GM19238 (cell line): ENCODE data around the gene EOMES.
A peak's percentile ranks its signal among the peaks of the same experiment; 100 is the strongest.

Source experiments
- DNase-seq: peaks from one replicate; pipeline ENCODE4 v3.0.0; 2011; ENCODE audit warnings: low spot score; ENCODE audit not compliant: insufficient read length

EOMES gene

DNA sequence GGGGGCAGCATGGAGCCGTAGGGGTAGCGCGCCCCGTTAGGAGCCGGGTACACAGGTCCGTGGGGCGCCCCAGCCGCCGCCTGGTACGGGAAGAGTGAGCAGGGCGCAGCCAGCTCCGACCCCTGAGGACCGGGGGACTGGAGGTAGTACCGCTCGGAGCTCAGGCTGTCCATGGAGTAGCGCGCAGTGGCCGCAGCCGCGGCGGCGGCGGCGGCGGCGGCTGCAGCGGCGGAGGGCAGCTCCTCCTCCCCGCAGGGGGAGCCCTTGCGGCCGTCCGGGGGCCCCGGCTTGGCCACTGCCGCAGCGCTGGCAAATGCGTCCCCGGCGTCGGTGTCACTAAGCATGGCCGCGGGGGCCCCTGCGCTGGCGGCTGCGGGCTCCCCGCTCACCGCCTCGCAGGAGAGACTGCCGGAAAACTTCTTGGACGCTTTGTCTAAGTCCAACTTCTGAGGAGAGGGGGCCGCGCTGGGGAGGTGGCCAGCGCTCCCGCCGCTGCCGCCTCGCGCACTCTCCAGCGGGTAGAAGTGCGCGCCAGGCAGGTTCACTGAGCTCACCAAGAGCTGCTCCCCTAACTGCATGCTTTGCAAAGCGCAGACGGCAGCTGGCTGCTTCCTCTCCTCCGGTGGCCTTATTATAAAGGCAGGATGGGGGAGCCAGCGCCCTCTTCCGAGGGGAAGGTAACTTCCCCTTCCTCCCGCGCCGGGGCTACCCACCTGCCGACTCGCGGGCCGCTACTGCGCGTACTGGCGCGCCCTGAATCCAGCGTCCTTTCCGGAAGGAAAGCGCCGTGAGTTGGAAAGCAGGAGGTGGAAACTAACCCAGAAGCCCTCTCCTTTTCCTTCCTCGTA lies at the start of gene EOMES:
EOMES (minus strand) TSS at position 607 of the 848 bp plus-strand sequence; CDS start at position 578, 29 bp downstream.
- DNase-seq = no peak

DNA sequence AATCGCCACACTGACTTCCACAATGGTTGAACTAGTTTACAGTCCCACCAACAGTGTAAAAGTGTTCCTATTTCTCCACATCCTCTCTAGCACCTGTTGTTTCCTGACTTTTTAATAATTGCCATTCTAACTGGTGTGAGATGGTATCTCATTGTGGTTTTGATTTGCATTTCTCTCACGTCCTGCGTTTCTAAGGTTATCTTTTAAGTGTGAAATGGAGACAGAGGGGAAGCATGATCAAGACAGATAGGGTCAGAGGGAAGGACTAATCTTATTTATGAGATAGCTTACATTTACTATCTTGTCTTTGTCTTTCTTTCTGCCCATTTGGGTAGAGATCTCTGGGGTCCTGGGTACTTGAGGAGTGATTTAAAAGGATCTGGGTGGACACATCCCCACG lies 48.3 kb upstream of the EOMES start:
- peak; percentile 0 for DNase-seq

DNA sequence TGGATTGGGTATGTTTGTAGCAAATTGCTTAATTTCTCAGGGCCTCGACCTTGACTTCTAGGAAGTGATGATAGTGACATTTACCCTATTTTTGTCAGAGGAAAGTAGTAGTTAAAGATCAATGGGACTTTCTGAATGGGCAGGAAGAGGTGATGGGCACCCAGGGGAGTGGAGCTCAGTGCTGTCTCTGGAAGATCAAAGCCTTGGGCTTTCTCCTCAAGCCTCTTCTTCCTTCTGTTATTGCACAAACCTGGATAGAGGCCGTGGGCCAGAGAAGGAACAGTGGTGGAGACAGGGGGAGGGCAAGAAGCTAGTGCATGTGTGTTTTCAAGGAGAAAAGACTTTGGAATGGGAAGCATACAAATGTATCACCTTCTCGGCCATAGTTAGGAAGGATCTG lies 44.9 kb upstream of the EOMES start:
- DNase-seq = no peak

DNA sequence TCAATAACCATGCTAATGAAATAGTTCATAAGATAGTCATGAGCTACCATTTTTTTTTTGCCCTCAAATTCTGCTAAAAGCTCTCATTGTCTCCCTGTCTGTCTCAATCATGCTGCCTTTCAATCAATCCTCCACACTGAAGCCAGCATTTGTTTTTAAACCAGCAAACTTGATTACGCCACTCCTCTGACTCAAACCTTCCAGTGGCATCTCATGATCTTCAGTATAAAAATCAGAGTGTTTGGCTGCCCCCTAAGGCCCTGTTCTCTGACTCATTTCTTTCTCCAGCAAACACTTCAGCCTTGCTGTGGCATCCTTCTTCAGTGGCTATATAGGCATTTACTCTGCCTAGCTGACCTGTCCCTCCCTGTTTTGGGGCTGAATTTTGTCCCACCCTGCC lies 36.0 kb upstream of the EOMES start:
- no peak for DNase-seq

DNA sequence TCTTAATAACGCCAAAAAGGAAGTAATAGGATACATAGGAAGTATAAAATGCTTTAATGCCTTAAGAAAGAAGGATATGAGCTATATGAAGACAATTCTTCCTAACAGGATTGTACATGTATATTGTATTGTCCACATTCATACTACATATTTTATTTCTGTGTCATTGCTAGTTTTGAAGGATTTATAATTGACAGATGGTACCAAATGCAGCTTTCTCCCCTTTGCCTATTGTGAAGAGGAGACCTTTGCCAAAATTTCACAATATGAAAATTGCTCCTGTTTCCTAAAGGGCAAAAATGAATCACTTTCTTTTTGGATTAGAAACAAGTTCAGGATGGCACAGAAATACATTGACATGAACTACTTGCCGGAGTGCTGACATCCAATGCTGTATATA lies 34.8 kb upstream of the EOMES start:
- DNase-seq = no peak

DNA sequence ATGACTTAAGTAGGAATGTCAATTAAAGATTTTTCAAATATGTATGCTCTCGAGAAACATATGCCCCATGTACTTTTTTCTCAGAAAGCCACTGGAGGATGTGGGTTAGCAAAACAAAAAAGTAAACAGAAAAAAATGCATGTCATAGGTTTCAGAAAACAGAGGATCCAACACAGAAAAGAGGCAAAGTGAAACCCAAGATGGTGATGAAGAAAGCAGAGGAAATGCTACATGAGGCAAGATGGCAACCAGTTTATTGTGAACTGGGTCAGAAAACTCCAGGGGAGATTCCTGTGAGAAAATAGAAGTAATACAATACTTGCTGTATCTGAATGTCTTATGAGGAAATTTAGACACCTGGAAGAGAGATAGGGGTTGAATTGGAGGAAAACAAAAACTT lies 30.8 kb upstream of the EOMES start:
- no peak for DNase-seq

DNA sequence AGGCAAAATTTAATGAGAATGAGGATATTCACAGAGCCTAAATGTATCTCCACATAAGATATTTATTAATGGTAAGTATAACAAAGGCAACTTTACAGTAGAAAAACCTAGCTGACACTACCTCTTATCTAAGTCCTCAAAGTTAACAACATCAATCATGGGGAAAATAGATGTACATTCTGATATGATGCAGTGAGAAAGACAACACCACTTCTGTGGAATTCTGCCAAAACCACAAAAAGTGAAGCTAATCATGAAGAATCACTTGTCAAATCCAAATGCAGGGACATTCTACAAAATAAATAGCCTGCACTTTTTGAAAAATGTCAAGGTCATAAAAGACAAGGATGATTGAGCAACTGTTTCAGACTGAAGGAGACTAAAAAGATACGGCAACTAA lies 27.5 kb upstream of the EOMES start:
- DNase-seq = no peak

DNA sequence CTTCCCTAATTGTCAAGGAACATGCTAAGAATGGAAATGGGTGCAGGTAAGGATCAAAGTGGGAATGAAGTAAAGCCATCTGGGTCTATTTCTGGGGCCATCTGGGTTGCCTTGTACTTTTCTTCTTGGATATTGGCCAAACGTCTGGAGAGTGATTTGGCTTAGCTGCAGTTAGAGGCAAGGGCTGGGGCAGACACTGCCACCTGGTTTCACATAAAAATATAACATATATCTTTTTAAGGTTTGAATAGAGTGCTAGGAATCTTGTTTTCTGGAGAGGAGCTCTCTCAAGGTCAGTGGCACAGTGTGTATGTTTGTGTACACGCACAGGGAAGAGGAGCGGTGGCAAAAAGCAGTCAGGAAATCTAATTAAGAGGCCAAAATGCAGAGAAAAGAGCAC lies 24.7 kb upstream of the EOMES start:
- no peak for DNase-seq

DNA sequence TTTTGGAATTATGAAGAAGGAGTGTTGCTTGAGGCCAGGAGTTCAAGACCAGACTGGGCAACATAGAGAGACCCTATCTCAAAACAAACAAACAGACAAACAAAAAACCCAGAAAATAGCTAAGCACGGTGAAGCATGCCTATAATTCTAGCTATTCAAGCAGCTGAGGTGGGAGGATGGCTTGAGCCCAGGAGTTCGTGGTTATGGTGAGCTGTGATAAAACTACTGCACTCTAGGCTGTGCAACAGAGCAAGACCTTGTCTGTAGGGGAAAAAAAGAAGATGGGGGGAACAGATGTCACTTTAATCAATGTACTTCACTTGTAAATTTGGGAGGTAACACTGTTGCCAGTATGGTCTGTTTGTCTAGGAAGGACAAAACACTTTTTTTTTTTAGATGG lies 18.7 kb upstream of the EOMES start:
- no peak for DNase-seq

DNA sequence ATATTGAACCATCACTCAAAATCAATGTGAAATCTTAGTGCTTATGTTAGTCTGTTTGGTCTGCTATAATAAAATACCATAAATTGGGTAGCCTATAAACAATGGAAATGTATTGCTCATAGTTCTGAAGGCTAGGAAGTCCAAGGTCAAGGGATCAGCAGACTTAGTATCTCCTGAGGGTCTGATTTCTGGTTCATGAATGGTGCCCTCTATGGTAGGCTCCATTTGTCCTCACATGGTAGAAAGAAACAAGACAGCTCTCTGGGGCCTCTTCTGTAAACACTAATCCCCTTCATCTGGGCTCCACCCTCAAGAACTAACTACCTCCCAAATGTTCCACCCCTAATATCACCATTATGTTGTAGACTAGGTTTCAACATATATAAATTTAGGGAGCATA lies 15.0 kb upstream of the EOMES start:
- DNase-seq = no peak

DNA sequence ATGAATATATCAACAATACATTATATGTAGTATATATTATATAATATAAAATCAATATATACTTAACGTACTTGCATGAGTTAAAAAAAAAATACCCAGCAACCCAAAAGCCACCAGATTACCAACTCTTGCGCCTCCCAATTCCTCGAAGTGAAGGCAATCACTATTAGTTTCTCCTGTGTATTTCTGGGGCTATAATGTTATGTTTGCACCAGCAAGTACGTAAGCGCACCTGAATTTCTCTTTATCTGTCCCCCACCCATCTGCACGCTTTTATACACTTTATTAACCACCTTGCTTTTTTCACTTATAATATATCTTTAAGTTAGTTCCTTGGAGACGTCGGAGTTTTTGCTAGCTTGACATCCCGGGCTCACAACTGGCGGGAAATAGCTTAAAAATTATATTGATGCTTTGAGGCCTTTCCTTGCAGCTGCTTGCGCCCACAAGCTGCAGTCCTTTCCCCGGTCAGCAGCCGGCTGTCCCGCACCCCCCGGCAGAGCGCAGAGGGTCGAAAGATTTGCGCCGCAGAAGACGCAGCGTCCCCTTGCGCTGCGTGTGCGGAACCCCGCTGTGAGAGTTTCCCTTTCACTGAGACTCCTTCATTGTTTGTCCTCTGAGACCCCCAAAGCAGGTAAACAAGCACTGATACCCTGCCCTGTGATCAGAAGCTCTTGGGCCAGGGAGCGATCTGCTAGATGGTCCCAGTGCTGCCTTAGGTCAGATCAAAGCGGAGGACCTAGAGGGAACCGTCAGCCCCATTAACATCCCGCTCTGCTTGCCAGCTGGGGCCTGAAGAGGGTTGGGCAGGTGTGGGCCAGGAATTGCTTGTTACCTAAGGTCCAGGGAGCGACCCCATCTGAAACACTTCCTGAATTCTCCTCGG lies 8.9 kb upstream of the EOMES start:
- no peak for DNase-seq

DNA sequence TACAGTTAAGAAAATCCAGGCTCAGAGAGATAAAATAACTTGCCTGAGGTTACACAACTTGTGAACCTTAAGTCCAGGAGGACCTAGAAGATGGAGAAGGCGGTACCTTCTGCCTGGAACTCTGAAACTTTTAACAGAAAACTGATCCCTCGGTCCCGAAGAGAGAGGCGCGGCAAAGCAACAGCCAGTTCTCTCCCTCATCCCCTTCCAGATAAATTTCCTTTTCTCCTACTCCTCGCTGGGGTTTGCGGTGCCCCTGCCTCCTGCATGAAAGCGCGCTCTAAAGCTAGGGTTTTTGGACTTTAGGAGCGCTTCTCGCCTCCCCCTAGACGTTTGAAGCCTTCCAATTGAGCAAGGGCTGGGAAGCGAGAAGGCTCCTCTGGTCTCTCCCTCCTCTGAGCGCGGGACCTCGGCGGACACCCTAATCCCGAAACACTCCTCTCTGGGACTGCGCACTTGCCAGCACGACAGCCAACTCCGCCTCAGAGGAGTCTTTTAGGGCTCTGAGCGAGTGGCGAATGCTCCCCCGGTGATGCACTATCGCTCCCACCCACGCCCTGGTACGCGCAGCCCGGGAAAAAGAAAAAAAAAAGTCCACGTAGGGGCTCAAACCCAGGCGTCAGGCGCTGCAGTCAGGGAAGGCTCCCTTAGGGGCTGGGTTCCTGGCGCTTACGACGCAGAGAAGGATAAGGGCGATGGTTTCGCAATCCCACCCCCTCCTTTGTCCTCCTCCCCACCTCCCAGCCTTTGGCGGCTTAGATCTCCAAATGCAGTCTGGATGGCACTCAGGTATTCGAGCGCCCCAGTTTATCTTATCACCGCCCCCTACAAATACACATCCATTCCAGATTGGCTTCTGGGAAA lies 7.9 kb upstream of the EOMES start:
- no peak for DNase-seq

DNA sequence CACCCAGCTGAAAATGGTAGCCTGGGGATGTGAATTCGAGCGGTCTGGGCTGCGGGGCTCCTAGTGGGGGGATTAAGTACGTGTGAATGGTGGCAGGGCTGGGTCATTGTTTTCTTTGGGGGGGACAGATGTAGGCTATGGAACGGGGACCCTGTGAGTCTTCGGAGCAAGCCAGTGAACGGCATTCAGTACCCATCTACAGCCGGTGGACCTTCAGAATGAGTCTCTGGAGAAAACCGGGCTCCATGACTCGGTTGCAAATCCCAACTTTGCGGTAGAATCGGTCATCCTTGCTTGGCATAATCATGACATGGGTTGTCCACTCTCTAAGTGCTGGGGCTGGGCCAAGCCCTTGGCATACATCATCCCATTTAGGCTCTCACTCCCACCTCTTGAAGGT lies 7.2 kb upstream of the EOMES start:
- no peak for DNase-seq

DNA sequence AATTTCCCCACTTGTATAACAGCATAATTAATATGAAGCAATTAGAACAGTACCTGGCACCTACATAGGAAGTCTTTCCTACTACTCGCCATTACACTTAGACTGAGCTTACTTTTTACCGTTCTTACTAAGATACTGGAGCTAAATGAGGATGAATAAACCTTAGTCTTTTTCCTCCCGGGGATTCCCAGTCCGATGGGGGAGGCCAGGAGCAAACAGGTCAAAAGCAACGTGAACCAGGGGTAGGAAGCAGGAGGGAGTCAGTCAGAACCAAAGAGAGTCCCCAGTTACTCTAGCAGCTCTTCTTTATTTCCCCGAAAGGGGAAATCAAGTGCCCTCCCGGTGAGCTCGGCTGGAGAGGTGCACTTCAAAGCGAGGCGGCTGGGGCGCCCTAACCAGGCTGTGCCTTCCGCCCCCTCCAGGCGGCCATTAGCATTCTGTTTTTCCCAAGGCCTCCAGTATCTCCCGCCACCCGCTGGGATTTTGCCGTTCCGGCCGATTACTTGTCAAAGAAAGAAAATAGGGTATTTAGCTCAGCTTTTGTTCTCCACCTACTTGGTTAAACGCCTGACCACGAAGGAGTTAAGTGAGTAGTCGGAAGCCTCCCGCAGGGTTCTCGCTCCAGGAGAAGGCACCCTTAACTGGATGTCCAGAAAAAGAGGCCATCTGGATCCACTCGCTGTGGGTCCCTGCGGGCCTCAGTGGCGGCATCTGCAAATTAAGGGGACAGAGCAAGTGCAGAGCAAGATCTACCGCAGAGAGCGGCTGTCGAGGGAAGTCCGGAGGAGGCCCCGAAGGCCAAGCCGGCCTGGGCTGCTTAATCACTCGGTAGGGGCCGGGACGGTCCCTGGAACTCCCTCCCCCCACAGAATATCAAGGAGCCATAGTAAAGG lies 6.3 kb upstream of the EOMES start:
- no peak for DNase-seq

DNA sequence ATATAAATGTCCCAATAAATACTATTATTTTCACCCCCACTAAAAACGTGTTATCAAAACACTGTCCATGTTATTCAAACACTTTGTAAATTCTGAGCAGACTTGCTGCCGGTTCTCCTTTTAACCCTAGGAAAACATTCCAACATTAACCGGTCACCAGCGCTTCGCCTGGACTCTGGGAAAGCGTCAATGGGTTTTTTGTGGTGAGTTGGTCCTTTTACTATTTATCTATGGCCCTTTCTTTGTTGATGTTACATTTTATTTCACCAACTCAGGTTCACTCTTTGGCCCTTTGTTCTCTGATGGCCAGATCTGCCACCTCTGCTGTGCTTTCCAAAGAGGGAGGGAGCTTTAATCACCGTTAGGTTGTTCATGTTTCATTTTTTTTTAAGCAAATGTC lies 4.1 kb upstream of the EOMES start:
- DNase-seq = no peak

DNA sequence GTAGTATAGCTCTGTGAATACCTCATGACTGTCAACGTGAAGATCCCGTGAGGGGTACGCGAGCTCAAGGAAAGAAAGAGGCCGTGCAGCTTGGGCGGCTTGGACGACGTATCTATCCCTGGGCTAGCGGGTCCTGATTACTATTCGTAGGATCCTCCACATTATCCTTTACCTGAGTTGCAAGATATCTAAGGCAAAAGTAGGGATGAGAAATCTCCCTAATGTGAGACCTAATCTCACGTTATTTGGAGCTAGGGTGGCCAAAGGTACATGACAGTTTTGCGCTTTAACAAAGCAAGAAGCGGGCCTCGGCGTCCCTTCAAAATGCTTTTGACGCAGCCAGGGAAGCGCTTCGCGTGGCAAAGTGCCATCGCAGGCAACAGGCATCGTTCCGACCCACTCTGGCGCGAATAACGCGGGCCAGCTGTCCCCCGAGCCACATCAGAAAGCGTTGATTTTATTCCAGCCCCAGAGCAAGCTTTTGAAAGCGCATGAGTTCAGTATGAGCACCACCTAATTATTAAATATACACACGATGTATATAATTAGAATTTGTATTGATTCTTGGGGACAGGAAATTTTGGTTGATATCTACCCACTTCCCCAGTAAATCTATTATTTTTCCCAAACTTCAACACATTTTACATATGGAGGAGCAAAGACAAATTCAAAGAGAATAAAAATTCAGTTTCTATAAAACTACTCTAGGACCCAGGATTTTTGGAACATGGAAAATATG lies 2.5 kb upstream of the EOMES start:
- no peak for DNase-seq

DNA sequence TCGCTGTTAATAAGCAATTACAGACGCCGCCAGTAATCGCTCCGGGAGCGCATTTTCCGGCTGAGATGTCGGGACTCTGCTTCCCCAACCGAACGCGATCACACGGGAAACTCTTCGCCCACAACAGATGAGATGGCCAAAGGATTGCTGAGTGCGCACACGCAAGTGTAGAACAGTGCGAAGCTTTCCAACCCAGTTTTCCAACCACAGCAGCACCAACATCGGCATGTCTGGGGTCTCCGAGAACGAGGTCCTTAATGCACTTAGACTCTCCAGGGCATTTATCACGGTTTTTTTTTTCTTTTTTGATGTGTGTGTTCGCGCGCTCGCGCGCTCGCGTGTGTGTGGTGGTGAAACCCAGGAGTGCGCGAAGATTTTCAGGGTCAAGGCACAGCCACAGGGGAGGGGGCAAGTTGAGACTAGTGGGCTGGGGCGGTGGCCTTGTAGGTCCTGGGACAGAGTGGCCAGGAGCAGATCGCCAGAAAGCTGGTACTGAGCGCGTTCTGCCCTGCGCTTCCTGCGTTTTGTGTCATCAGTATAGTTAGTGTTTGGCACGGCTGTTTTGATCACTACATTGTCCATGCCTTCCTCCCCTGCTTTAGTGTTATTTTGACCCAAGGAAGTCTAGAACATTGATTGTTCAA lies 1.8 kb upstream of the EOMES start:
- DNase-seq = no peak

DNA sequence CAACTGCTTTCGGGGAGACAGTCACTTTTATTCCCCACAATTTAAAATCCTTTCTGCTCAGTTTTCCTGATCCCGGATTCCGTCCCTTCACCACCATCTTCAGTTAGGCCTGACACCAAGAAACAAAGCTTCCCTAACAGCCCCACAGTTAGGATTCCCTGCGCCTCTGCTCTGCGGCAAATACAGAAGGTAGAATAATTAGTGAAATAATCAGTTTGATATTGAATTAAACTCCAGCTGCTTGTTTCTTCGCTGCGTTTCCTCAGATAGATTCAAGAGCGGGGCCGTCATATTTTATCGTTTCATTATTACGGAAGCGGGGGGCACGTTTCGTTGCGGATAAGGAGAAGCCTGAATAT lies 1.3 kb upstream of the EOMES start:
- DNase-seq = no peak

DNA sequence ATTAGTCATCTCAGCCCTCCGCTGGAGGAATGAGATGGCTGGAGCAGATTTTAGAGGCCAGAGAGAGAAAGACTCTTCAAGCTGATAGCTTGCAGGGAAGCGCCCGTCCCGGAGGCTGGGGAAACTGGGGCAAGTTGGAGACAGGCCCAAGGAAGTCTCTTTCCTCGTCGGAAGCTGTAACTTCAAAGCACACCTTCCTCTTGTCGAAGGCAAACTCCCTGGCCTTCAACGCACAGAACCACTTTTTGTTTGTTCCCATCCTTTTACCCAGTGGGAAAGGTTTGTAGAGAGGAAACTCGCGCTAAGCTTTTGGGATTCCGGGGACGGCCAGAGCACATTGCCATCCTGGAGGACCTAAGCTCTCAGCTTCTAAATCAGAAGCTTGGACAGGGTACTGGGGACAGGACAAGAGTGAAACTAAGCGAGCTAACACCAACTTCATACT lies 900 bp upstream of the EOMES start:
- DNase-seq = no peak
